GM19438 (cell line): ENCODE measurements around the gene COX6B1.
A peak's percentile ranks its signal among the peaks of the same experiment; 100 is the strongest.
"Not testable (repeated sequence)": the region's sequence is repeated elsewhere in the genome, so short reads cannot be mapped to it uniquely, and the experiment has no call there.

ENCODE experiments used
- ATAC-seq: cut with Tn5 transposase; IDR thresholded peaks from one replicate; pipeline ENCODE4 v1.9.1; 2021; ENCODE audit warnings: low read depth; ENCODE audit not compliant: unreplicated experiment

The COX6B1 gene, protein sequence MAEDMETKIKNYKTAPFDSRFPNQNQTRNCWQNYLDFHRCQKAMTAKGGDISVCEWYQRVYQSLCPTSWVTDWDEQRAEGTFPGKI

DNA sequence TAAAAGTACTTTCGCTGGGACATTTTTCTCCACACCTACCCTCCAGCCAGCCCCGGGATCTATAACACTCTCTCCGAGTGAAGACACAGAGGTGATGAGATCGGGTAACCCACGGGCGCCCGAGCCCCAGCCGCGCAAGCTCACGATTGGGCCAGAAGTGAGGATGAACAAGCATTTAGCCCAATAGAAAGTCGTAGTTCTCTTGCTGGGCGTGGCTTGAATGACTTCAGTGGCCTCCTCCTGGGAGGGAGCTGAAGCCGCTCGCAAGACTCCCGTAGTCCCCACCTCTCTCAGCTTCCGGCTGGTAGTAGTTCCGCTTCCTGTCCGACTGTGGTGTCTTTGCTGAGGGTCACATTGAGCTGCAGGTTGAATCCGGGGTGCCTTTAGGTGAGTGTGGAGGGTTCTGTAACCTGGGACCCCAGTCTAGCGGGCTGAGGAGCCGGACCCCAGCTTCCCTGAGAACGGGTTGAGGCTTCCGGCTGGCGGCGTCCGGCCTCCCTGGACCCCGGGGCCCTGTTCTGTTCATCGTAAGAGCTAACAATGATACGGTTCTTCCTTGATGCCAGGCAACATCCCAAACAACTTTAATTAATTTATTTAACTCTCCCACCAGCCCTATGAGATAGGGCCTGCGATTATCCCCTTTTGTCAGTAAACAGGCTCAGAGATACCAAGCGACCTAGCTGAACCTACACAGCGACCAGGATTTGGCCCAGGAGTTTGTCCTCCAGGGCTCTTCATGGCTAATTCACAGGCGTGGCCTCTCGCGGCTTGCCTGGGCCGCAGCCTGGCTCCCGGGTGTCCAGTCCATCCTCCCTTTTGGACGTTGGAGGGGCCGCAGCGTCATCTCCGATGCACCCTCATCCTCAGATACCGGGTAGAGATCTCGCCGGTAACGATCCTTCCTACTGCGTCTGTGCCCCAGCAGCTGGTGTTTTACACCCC is at the start of gene COX6B1:
Gene COX6B1 (plus strand): TSS at position 307 of the 945 bp plus-strand sequence. CDS start 2,921 bp downstream, outside the sequence.
- ATAC-seq, result peak; percentile 48

DNA sequence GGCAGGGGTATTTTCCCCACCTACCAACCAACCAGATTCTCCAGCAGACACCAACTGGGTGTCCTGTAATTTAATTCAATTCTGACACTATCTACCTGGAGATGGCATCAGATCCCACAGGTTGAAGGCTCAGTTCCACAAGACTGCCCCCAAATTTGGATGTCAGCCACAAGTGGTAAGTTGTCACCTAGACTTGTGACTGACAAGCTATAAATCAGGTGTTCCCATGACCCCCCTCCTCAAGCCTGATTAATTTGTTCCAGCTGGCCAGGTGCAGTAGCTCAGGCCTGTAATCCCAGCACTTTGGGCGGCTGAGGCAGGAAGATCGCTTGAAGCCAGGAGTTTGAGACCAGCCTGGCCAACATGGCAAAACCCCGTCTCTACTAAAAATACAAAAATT is 46.2 kb upstream of the COX6B1 start:
- ATAC-seq, result no peak

DNA sequence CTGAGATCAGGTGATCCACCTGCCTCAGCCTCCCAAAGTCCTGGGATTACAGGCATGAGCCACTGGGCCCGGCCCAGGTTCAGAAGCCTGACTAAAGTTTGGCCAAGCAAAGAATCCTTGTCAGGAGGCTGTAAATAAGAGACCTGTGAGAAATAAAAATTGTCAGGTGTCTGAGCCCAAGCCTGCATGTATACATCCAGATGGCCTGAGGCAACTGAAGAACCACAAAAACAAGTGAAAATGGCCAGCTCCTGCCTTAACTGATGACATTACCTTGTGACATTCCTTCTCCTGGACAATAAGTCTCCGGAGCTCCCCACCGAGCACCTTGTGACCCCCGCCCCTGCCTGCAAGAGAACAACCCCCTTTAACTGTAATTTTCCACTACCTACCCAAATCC is 43.7 kb upstream of the COX6B1 start:
- not testable (repeated sequence) for ATAC-seq

DNA sequence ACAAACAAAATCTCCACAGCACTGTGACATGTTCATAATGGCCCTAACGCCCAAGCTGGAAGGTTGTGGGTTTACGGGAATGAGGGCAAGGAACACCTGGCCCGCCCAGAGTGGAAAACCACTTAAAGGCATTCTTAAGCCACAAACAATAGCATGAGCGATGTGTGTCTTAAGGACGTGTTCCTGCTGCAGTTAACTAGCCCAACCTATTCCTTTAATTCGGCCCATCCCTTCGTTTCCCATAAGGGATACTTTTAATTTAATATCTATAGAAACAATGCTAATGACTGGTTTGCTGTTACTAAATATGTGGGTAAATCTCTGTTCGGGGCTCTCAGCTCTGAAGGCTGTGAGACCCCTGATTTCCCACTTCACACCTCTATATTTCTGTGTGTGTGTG is 41.0 kb upstream of the COX6B1 start:
- ATAC-seq, result not testable (repeated sequence)

DNA sequence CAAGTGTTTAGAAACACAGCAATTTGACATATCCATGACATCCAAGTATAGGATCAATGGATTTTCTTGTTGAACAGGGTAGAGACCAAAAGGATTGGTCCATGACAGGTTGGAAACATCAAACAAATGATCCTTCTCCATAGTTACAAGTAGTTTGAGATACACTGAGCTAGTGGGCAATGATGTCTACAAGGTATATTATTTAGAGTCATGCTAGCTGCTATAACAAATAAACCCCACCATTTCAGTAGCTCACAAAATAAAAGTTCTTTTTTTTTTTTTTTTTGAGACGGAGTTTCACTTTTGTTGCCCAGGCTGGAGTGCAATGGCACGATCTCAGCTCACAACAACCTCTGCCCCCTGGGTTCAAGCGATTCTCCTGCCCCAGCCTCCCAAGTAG is 40.5 kb upstream of the COX6B1 start:
- no peak for ATAC-seq

DNA sequence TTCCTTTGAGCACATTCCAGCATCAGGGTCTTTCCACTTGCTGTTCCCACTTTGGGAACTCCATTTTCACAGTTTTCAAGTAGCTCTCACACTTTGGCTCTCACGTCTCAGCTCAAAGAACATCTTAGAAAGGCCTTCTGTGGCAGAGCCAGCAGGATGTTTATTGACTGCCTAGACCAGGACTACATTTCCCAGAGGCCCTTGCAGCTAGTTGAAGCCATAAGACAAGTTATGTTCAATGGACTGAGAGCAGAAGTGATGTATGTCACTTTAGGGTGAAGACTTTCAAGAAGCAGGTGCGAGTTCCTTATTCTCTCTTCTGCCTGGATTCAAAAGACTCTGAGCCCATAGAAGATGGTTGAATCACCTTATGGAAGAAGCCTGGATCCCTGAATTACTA is 39.9 kb upstream of the COX6B1 start:
- ATAC-seq, result no peak

DNA sequence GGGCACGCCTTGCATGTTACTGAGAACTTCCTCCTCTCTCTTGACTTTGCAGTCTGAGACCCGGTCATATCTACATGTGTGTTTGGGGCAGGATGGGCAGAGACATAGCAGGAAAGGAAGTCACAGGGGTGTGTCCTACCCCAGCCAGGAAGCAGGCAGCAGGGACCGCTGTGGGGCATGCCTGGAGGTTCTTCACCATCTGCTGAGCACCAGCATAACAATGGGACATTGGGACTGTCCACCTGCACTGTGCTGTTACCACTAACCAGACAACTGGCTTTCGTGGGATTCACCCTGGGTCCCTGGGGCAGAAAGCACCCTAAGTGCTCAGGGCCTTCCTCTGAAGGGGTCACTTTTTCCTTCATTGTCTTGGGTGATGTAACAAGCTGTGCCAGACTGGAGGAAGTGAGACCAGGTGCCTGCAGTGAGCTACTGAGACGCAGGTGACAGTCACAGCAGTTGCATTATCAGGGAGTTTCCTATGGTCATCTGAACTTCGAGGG is 38.2 kb upstream of the COX6B1 start:
- no peak for ATAC-seq

DNA sequence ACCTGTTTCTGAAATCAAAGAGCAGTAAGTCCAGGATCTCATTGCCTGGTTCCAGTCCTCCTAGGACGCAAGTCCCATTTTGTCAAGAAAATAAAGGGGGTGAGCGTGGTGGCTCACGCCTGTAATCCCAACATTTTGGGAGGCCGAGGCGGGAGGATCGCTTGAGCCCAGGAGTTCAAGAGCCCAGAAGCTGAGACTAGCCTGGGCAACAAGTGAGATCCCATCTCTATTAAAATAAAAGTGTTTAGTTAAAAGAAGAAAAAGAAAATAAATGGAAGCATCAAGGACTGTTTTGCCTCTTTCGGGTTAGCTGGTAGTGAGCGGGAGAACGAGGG is 35.9 kb upstream of the COX6B1 start:
- ATAC-seq, result peak; percentile 5

DNA sequence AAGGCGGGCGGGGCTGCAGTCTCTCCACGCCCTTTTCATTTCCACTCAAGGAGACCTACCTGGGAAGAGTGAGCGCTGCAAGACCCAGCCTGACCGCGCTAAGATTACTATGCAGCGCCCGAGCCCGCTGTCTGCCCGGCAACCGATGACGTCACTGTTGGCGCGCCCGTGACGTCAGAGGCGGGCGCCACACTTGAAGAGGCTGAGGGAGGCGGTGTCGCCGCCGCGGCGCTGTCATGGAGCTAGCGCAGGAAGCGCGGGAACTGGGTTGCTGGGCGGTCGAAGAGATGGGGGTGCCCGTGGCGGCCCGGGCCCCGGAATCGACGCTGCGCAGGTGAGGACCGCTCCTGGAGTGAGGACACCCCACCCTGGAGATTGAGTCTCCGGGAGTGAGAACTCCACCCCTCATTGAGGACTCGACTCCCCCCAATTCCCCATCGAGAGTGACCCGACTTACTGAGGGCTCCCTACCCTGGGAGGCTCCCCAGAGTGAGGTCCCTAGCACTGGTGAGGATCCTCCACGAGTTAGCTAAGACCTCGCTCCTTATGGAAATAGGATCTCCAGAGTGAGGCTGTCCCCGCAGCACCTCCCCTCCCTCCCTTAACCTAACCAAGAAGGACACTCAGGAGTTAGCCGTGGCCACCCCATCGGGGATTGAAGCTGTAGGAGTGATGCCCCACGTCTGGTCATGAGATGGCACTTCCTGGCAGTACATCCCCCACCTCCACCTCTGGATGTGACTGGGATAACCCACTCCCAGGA is 35.4 kb upstream of the COX6B1 start, which contains the start of gene HAUS5:
Gene HAUS5 (plus strand): TSS at position 177 of the 763 bp plus-strand sequence. CDS start 60 bp downstream, at position 237.
- ATAC-seq, result peak; percentile 64

DNA sequence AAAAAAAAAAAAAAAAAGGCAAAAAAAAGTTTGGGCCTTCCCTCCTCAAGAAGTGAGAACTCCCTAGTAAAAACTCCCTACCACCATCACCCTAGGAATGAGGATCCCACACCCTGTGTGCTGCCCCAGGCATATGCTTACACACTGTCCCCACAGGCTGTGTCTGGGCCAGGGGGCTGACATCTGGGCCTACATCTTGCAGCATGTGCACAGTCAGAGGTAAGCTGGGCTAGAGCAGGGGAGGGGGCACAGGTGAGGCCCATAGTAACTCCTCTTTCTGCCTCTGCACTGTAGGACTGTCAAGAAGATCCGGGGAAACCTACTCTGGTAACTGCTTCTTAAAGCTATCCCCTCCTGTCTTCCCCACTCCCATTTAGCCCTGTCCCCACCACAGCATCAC is 34.5 kb upstream of the COX6B1 start:
- ATAC-seq, result no peak

DNA sequence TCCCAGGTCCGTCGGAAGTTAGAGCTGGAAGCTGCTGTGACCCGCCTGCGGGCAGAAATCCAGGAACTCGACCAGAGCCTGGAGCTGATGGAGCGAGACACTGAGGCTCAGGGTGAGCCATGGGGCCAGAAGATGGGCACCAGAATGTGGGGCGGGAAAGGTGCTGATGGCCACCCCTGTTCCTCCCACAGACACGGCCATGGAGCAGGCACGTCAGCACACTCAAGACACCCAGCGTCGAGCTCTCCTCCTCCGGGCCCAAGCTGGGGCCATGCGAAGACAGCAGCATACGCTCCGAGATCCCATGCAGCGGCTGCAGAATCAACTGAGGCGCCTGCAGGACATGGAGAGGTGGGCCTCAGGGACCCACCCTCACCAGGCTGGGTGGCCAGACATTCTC is 33.1 kb upstream of the COX6B1 start:
- ATAC-seq, result no peak

DNA sequence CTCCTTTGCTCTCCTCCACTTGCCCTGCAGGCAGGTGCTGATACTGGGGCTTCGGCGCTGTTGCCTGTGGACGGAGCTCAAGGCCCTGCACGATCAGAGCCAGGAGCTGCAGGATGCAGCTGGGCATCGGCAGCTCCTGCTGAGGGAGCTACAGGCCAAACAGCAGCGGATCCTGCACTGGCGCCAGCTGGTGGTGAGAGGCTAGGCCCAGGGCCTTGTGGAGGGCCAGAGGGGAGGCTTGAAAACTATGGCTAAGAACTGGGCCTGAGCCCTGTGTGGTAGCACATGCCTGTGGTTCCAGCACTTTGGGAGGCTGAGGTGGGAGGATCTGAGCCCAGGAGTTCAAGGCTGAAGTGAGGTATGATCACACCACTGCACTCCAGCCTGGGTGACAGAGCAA is 29.3 kb upstream of the COX6B1 start:
- no peak for ATAC-seq

DNA sequence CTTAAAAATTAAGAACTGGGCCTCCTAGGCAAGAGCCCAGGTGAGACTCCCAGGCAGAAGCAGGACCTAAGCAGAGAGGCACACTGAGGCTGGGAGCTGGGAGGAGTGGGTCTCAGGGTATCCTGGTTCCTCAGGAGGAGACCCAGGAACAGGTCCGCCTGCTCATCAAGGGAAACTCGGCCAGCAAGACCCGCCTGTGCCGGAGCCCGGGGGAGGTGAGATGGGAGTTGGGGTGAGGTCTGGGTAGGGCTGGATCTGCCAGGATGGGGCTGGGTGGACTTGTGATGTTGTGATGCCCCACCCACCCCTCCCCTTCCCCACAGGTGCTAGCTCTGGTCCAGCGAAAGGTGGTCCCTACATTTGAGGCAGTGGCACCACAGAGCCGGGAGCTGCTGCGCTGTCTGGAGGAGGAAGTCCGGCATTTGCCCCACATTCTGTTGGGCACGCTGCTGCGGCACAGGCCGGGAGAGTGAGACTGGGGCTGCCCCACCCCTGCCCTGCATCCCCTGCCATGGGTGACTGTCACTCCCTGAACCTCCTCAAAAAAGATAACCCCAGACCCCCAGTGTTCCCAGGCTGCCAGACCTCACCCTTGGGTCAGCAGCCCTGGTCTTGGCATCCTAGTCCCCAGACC is 28.7 kb upstream of the COX6B1 start:
- ATAC-seq, result no peak

DNA sequence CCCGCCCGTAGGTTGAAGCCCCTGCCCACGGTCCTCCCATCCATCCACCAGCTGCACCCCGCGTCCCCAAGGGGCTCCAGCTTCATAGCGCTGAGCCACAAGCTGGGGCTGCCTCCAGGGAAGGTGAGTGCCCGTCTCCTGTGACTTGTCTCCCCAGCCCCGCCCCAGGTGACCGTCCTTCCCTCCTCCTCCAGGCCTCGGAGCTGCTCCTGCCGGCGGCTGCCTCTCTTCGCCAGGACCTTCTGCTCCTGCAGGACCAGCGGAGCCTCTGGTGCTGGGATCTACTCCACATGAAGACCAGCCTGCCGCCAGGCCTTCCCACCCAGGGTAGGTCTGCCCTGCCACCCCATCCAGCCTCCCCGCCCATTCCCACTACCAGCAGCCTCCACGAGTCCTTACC is 28.1 kb upstream of the COX6B1 start:
- no peak for ATAC-seq

DNA sequence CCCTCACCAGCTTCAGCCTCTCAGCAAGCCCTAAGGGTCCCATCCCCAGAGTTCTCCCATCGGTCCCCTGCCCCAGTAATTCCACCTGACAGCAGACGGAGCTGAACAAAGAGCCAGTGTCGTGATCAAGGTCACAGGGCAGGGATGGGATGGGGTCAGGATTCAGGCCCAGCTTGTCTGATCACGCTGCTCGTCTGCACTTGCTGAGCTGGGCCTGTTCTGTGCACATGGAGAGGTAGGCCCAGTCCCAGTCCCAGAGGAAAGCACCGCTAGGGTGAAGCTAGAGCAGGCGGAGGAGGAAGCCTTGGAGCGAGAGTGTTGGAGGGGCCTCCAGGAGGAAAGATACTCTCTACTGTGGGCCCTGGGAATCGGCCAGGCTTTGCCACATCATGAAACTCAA is 26.4 kb upstream of the COX6B1 start:
- no peak for ATAC-seq

DNA sequence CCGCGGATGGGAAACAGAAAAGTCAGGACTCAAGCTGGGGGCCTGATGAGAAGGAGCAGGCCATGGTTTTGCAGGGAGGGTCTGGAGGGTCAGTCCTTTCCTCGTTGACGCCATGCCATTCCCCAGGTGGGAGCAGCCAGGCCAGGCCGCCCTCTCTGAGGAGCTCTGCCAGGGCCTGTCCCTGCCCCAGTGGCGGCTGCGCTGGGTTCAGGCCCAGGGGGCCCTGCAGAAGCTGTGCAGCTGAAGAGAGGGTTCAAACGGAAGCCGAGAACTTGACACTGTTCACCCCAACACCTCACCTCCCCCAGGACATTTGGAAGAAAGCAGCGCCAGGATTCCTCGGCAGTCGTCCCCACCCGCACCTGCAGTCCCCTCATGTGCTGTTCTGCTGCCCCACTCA is 25.4 kb upstream of the COX6B1 start:
- ATAC-seq, result no peak

DNA sequence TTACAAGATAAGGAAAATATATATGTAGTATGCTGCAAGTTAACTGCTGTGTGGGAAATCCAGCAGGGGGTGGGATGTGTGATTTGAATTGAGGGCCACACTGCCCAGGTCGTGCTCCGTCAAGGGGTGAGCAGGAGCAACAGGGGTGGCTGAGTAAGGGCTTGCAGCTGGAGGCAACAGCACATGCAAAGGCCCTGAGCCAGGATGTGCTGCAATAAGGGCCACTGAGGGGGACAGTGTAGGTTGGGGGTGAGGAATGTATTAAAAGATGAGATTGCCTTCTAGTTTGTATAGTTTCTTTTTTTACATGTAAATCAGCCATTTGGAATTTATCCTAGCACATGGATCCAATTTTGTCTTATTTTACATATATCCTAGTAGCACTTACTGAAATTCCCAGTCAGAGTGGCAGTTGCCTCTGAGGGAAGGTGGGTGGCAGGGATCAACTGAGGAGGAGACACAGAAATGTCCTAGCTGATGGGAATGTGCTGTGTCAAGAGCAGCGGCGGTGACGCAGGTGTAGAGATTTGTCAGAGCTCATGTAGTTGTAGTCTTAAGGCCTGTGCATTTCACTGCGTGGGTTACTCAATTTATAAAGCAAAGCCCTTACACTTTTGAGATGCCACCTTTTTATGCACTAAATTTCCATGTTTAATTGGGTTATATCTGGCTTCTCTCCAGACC is 24.7 kb upstream of the COX6B1 start:
- ATAC-seq, result no peak

DNA sequence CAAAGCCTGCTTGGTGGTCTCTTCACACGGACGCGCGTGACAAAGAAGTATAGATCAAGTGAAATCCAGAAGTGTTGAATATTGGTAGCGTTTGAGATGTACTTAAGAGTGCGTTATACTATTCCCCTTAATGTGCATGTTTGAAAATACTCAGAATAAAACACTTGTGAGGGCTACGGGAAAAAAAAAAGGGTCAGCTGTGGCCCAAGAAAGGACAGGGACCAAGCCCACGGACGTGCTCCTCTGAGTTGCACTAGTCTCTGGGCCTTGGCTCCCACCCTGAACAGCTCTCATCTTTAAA is 19.9 kb upstream of the COX6B1 start:
- ATAC-seq, result no peak

DNA sequence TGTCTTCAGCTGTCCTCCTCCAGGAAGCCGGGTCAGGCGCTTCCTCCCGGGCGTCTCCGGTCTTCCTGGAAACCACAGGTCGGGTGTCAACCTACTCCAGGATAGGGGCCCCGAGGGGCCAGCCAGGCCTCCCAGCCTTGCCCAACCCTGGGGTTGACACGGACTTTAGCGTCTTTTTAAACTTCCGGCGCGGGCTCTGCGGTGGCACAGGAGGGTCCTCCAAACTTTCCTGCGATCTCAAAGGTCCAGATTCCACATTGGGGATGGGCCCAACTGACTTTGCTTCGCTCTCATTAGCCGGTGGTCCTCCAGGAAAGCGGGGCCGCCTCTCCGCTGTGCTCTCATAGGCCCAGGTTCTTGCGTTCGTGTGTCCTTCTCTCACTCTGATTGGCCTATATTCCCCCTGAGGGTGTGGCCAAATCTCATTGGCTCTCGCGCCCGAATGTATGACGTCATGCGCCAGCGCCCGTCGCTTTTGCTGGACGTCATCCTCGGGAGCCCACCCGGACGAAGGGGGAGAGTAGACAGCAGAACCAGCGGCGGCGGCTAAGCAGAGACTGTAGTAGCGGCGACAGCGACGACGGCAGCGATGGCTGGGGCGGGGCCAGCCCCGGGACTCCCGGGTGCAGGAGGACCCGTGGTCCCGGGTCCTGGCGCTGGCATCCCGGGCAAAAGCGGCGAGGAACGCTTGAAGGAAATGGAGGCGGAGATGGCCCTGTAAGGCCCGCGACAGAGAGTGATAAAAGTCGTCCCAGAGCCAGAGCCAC is 19.4 kb upstream of the COX6B1 start, which contains the start of gene RBM42:
Gene RBM42 (plus strand): TSS at position 472 of the 767 bp plus-strand sequence. CDS start 118 bp downstream, at position 590.
- peak; percentile 94 for ATAC-seq

DNA sequence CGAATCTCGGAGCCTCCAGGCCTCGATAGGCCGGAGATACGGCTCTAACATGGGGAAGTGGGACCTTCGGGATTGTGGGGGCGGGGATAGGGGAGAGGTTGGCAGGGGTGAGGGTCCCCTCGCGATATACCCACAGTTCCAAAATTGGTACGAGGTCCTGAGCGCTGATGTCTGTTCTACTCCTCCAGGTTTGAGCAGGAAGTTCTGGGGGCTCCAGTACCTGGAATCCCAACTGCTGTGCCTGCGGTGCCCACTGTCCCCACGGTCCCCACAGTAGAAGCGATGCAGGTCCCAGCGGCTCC is 18.8 kb upstream of the COX6B1 start:
- ATAC-seq, result no peak
